IgD-negative memory B cell (primary cell): ENCODE results near the gene SPOP. TPM values are rescaled to one million over a fixed set of nuclear protein-coding genes. Genes with fewer than 3 reads are reported as not detected.

Experiments
- H3K27ac Mint-ChIP-seq, 3 donors: one replicate each; pipeline ENCODE4 v1.8.0; 2020 to 2022; ENCODE audit warnings: mild to moderate bottlenecking in 3 of 3, mixed read lengths in 3 of 3, moderate library complexity in 1 of 3
- H3K27me3 Mint-ChIP-seq: one replicate; pipeline ENCODE4 v1.8.0; 2021; ENCODE audit warnings: mixed read lengths
- H3K36me3 Mint-ChIP-seq: one replicate; pipeline ENCODE4 v1.8.0; 2020; ENCODE audit warnings: mild to moderate bottlenecking, mixed read lengths
- H3K4me1 Mint-ChIP-seq, 3 donors: one replicate each; pipeline ENCODE4 v1.8.0; 2020 to 2022; ENCODE audit warnings: mixed read lengths in 3 of 3, mild to moderate bottlenecking in 1 of 3
- H3K4me3 Mint-ChIP-seq, 4 donors: one replicate each; pipeline ENCODE4 v1.8.0; 2020 to 2022; ENCODE audit warnings: mild to moderate bottlenecking in 4 of 4, mixed read lengths in 4 of 4, moderate library complexity in 3 of 4
- H3K9me3 Mint-ChIP-seq, 3 donors: one replicate each; pipeline ENCODE4 v1.8.0; 2020 to 2021; ENCODE audit warnings: mixed read lengths in 3 of 3, mild to moderate bottlenecking in 1 of 3
- polyA plus RNA-seq: library from polyadenylated mRNA; unstranded; fragments of 300-500 nt; fragmentation: Illumina TruSeq; gene quantifications from one replicate; pipeline ENCODE4 v1.2.3, GENCODE V29; 2021

Gene SPOP
- polyA plus RNA-seq, 1 donor from 2014 or later, result 90.5 TPM

- Mint-ChIP-seq H3K9me3 (no peaks in the 10 kb centered on the region), H3K4me3 (no peak overlapping the region), H3K4me1 (peaks cover 13 to 16% (median 14%) of the 10 kb centered on the region in 3 donors), H3K36me3 (no peaks in the 10 kb centered on the region), H3K27ac (no peak overlapping the region), H3K27me3 (no peaks in the 10 kb centered on the region)
Measured at GRCh38 chr17:49629447-49629846, 48.5 kb downstream of the SPOP start.

DNA sequence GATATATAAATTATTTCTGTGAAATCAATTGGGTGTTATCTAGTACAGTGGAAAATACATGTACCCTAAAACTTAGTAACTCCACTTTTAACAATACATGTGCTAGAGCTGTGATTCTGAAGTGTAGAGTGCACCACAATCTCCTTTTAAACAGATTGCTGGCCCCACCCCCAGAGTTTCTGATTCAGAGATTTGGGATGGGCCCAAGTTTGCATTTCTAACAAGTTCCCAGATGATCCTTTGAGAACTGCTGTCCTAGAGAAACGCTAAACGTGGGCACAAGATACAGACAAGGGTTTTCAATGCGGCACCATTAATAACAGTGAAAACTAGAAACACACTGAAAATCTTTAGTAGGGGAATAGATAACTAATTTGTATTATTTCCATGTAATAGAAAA, 53.0 kb downstream of the SPOP start:
- Mint-ChIP-seq H3K27me3 (no peaks in the 10 kb centered on the region), H3K27ac (no peak overlapping the region), H3K36me3 (peaks cover 11% of the 10 kb centered on the region), H3K4me1 (peaks cover 4 to 18% (median 6%) of the 10 kb centered on the region in 3 donors), H3K4me3 (no peak overlapping the region), H3K9me3 (no peaks in the 10 kb centered on the region)

- Mint-ChIP-seq H3K9me3 (no peaks in the 10 kb centered on the region), H3K4me1 (peaks cover 0 to 5% (median 2%) of the 10 kb centered on the region in 3 donors), H3K27me3 (no peaks in the 10 kb centered on the region), H3K4me3 (peak overlapping the region in 1 of 4 donors; percentile 27), H3K36me3 (peaks cover 11% of the 10 kb centered on the region), H3K27ac (no peak overlapping the region)
Measured at GRCh38 chr17:49621946-49622529, 55.9 kb downstream of the SPOP start.

GRCh38 chr17:49621420-49621819, 56.5 kb downstream of the SPOP start:
- no peak overlapping the region for H3K4me3 Mint-ChIP-seq
- H3K4me1 Mint-ChIP-seq, result peaks cover 0 to 5% (median 2%) of the 10 kb centered on the region in 3 donors
- H3K27ac Mint-ChIP-seq, result no peak overlapping the region
- H3K36me3 Mint-ChIP-seq, result peaks cover 11% of the 10 kb centered on the region
- no peaks in the 10 kb centered on the region for H3K27me3 Mint-ChIP-seq
- no peaks in the 10 kb centered on the region for H3K9me3 Mint-ChIP-seq

- Mint-ChIP-seq H3K27me3 (no peaks in the 10 kb centered on the region), H3K4me1 (no peaks in the 10 kb centered on the region), H3K9me3 (no peaks in the 10 kb centered on the region), H3K36me3 (peaks cover 10% of the 10 kb centered on the region), H3K27ac (no peak overlapping the region), H3K4me3 (no peak overlapping the region)
Measured at GRCh38 chr17:49618028-49618611, 59.8 kb downstream of the SPOP start.

GRCh38 chr17:49616601-49617131, 61.2 kb downstream of the SPOP start:
- Mint-ChIP-seq H3K27ac (peak overlapping the region in 1 of 3 donors; percentile 26), H3K4me3 (peak overlapping the region in 1 of 4 donors; percentile 12), H3K36me3 (peaks cover 7% of the 10 kb centered on the region)

GRCh38 chr17:49616086-49616485, 61.8 kb downstream of the SPOP start:
- Mint-ChIP-seq H3K9me3 (no peaks in the 10 kb centered on the region), H3K27ac (no peak overlapping the region), H3K36me3 (peaks cover 4% of the 10 kb centered on the region), H3K27me3 (no peaks in the 10 kb centered on the region), H3K4me1 (no peaks in the 10 kb centered on the region), H3K4me3 (no peak overlapping the region)

More at GRCh38 chr17:49616601-49617131, 61.2 kb downstream of the SPOP start:
- Mint-ChIP-seq H3K27me3 (no peaks in the 10 kb centered on the region), H3K9me3 (no peaks in the 10 kb centered on the region), H3K4me1 (no peaks in the 10 kb centered on the region)

DNA sequence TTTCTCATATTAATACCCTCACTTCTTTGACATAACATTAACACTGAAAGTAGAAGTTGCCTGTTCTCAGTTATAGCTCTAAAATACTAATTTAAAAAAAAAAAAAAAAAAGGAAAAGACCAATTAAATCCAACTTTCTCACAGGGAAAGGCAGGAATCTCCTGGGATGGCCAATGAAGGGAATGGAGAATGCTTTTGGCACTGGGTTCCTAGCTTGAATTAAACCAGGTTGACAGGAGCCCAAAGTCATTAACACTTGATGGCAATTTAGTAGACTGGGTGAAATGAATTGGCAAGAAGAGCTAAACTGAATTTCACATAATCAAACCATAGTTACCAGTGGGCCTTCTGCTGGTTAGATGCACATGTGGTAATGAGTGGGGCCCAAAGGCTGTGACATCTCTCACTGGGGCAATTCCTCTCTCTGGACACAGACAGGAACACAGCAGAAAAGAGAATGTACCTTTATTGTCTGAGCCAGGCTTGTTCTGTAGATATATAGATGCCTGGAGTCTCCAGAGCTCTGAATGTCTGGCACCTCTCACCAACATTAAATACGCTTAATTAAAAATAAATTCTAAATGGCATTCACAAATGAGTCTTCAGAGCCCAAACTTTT, 64.6 kb downstream of the SPOP start:
- Mint-ChIP-seq H3K36me3 (peaks cover 1% of the 10 kb centered on the region), H3K27ac (no peak overlapping the region), H3K4me1 (peaks cover 0 to 2% (median 0%) of the 10 kb centered on the region in 3 donors)

DNA sequence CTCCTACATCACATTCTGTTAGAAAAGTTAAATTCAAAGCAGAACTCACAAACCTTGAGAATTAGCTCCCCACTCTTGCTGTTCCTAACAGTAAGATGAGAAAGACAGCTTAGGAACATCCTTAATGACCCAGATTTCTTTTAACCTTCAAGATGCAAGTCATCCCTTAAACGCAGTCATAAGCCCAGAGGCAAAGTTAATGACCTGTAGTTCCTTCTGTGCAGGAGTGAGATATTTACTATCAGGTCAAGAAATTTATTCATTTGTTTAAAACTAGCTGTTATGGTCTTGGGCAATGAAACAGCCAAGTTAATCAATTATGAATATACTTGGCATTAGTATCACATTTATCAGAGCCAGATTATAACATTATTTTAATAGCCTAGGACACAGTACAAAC, 65.2 kb downstream of the SPOP start:
- peaks cover 0 to 2% (median 0%) of the 10 kb centered on the region in 3 donors for H3K4me1 Mint-ChIP-seq
- H3K9me3 Mint-ChIP-seq, result no peaks in the 10 kb centered on the region
- peaks cover 1% of the 10 kb centered on the region for H3K36me3 Mint-ChIP-seq
- no peak overlapping the region for H3K27ac Mint-ChIP-seq
- H3K4me3 Mint-ChIP-seq, result no peak overlapping the region
- H3K27me3 Mint-ChIP-seq, result no peaks in the 10 kb centered on the region

More for the DNA sequence above, 64.6 kb downstream of the SPOP start:
- no peak overlapping the region for H3K4me3 Mint-ChIP-seq
- H3K27me3 Mint-ChIP-seq, result no peaks in the 10 kb centered on the region
- H3K9me3 Mint-ChIP-seq, result no peaks in the 10 kb centered on the region

- H3K27ac Mint-ChIP-seq, result no peak overlapping the region
- H3K27me3 Mint-ChIP-seq, result no peaks in the 10 kb centered on the region
- no peak overlapping the region for H3K4me3 Mint-ChIP-seq
- peaks cover 1% of the 10 kb centered on the region for H3K36me3 Mint-ChIP-seq
- peaks cover 0 to 2% (median 0%) of the 10 kb centered on the region in 3 donors for H3K4me1 Mint-ChIP-seq
- no peaks in the 10 kb centered on the region for H3K9me3 Mint-ChIP-seq
Measured at GRCh38 chr17:49610883-49611584, 66.9 kb downstream of the SPOP start.

GRCh38 chr17:49604314-49604869, 73.5 kb downstream of the SPOP start:
- no peak overlapping the region for H3K4me3 Mint-ChIP-seq
- H3K27me3 Mint-ChIP-seq, result no peaks in the 10 kb centered on the region
- no peaks in the 10 kb centered on the region for H3K9me3 Mint-ChIP-seq
- no peak overlapping the region for H3K27ac Mint-ChIP-seq
- H3K36me3 Mint-ChIP-seq, result peaks cover 2% of the 10 kb centered on the region
- H3K4me1 Mint-ChIP-seq, result peaks cover 0 to under 1% (median 0%) of the 10 kb centered on the region in 3 donors

DNA sequence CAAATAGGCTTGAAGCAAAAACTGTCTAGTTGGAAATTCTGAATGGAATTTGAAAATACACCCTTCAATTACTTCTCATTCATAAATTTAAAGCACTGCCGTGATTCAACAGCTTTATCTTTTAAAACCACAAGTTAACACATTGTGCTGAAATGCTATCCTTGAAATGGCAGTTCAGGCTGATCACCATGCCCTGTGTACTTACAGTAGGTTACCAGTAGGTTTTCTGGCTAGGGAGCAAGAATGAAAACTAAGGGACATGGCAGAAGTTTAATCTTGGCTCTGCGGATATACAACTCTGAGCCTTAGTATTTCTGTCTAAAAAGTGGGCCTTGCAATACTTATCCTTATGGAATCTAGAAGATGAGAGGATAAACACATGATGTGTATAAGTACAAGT, 74.2 kb downstream of the SPOP start:
- H3K9me3 Mint-ChIP-seq, result no peaks in the 10 kb centered on the region
- H3K27me3 Mint-ChIP-seq, result no peaks in the 10 kb centered on the region
- no peak overlapping the region for H3K27ac Mint-ChIP-seq
- H3K4me1 Mint-ChIP-seq, result no peaks in the 10 kb centered on the region
- peaks cover 2% of the 10 kb centered on the region for H3K36me3 Mint-ChIP-seq
- no peak overlapping the region for H3K4me3 Mint-ChIP-seq

GRCh38 chr17:49603238-49603637, 74.7 kb downstream of the SPOP start:
- H3K4me3 Mint-ChIP-seq, result no peak overlapping the region
- no peaks in the 10 kb centered on the region for H3K9me3 Mint-ChIP-seq
- H3K27me3 Mint-ChIP-seq, result no peaks in the 10 kb centered on the region
- no peaks in the 10 kb centered on the region for H3K4me1 Mint-ChIP-seq
- no peak overlapping the region for H3K27ac Mint-ChIP-seq
- peaks cover 2% of the 10 kb centered on the region for H3K36me3 Mint-ChIP-seq

GRCh38 chr17:49602783-49603182, 75.1 kb downstream of the SPOP start:
- no peaks in the 10 kb centered on the region for H3K27me3 Mint-ChIP-seq
- H3K36me3 Mint-ChIP-seq, result peaks cover 2% of the 10 kb centered on the region
- no peak overlapping the region for H3K4me3 Mint-ChIP-seq
- no peaks in the 10 kb centered on the region for H3K9me3 Mint-ChIP-seq
- H3K4me1 Mint-ChIP-seq, result no peaks in the 10 kb centered on the region
- no peak overlapping the region for H3K27ac Mint-ChIP-seq

DNA sequence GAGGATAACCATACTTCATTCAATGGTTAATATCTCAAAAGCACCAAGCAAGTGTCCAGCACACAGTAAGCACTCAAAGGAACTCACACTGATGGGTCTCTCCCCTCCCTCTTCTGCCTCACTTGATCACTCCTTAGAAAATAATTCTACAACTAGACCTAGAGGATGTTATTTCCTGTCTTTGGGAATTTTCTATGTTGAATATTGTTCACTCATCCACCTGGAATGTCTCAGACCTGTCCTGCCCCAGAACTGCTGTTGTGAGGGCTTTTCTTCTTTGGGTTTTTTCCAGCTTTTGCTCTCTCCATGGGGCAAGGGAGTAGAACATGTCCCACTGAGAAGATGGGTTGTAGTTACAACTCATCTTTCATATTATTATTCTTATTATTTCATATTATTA, 76.9 kb downstream of the SPOP start:
- Mint-ChIP-seq H3K4me3 (no peak overlapping the region), H3K27me3 (no peaks in the 10 kb centered on the region), H3K4me1 (no peaks in the 10 kb centered on the region), H3K9me3 (no peaks in the 10 kb centered on the region), H3K27ac (no peak overlapping the region), H3K36me3 (peaks cover 5% of the 10 kb centered on the region)
